Measurements from ENCODE around the gene NSMF.

- TF ChIP-seq, protein P1, sequence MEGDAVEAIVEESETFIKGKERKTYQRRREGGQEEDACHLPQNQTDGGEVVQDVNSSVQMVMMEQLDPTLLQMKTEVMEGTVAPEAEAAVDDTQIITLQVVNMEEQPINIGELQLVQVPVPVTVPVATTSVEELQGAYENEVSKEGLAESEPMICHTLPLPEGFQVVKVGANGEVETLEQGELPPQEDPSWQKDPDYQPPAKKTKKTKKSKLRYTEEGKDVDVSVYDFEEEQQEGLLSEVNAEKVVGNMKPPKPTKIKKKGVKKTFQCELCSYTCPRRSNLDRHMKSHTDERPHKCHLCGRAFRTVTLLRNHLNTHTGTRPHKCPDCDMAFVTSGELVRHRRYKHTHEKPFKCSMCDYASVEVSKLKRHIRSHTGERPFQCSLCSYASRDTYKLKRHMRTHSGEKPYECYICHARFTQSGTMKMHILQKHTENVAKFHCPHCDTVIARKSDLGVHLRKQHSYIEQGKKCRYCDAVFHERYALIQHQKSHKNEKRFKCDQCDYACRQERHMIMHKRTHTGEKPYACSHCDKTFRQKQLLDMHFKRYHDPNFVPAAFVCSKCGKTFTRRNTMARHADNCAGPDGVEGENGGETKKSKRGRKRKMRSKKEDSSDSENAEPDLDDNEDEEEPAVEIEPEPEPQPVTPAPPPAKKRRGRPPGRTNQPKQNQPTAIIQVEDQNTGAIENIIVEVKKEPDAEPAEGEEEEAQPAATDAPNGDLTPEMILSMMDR (IDR thresholded peaks at IDR 0.05): no peak
- no peak for TF ChIP-seq ZFX (IDR thresholded peaks at IDR 0.05; ENCODE audit: borderline replicate concordance)
Measured at GRCh38 chr9:137445930-137446431, 13.2 kb downstream of the NSMF start.

All from 22Rv1 (cell line).